IPS DF 4.7 (cell line): ENCODE results near the gene IMPG1.
"Not testable (repeated sequence)": the region's sequence is repeated elsewhere in the genome, so short reads cannot be mapped to it uniquely, and the experiment has no call there.

Source experiments
- DNase-seq: peaks from one replicate; pipeline ENCODE4 v3.0.0-alpha.2; 2013; ENCODE audit warnings: low spot score; ENCODE audit errors: extremely low read depth

Gene IMPG1

DNA sequence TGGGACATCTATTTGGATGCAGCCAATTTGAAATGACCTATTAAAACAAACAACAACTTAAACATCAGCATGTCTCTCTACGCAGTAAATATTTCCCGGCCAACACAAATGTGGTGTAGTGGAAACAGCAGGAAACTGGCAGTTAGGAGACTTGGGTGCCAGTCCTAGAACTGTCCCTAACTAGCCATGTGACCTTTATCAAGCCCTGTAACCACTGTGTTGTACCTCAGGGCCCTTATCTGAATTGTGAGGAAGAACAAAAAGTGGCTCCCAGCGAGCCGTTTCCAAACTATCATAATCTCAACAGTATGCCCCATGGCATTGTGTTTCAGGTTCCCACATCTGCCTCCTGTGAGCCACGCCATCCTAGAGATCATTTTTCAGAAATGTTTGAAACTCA is 124.5 kb downstream of the IMPG1 start:
- no peak for DNase-seq

DNA sequence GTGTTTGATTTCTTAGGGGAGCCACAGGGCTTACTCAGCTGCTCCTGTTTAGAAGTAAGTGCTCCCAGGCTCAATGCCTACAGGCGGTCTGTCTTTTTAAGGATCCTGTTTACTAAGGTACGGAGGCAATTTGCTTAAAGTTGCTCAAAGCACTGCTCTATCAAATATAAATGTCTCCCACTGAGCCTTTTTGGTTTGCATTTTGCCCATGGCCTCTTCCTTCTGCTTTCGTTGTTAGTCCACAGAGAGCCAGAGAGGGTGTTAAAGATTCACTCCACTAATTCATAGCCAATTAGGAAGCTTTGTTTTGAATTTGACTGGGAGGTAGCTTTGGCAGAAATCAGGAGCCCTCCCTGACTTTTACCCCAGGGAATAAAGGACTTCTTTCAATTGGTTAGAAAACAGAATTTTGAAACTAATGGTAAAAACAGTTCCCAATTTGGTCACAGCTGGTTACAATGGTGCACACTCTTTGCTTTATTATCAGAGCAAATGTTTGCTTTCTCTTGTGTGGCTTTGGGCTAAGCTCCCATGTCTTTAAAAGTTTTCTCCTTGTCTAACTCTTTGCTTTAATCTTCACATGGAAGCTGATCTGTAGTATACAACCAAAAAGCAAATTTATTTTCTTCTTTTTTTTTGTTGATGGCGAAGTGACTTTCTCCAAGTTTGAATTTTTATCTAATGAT is 126.2 kb downstream of the IMPG1 start:
- DNase-seq, result no peak

DNA sequence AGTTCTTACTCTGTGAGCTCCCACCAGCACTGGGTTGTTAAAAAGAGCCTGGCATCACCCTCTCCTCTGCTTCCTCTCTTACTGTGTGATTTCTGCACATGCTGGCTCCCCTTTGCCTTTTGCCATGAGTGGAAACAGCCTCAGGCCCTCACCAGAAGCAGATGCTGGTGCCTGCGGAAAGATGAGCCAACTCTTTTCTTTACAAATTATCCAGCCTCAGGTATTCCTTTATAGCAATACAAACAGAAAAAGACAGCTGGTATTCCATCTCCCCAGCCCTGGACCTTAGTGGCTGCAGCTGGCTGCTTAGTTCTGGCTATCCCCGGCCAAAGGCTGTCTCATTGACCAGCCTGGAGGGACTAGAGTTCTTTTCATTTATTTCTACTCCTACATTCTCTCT is 129.1 kb downstream of the IMPG1 start:
- DNase-seq, result no peak

GRCh38 chr6:75941509-75941908 is 131.0 kb downstream of the IMPG1 start:
- no peak for DNase-seq

GRCh38 chr6:75940564-75940963 is 131.9 kb downstream of the IMPG1 start:
- DNase-seq, result no peak

DNA sequence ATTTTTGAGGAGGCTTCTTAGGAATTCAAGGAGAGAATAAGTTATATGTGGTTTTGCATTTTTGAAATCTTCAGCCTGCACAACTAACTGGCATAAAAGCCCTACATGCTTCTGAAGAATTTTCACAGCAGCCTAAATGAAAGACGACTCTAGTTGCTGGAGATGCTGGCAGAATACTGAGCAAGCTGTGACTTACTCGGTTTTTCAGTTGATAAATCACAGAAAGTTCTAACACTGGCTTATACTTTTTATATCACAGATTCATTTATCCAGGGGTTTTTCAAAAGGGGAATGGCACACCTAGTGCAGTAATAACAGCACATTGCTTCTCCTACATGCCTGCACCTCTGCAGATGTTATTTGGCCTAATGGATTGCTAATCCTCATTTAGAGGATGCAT is 134.6 kb downstream of the IMPG1 start:
- no peak for DNase-seq

DNA sequence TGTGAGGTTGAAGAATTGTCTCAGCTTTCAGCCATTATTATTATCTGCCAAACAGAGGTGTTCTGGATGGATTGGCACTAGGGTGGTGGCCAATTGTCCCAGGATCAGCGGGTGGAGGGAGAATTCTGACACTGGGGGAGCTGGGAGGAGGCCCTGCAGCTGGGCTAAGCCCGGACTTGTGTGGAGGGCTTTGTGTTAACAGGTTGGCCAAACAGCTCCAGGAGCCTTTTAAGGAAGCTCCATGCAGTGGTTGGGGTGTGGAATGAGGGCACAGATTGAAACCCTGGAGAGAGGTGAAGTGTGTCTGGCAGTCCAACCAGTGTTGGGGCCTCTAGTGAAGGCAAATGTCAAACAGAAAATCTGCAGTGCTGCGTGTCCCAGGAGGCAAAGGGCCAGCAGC is 135.8 kb downstream of the IMPG1 start:
- no peak for DNase-seq

GRCh38 chr6:75935473-75935793 is 137.0 kb downstream of the IMPG1 start:
- DNase-seq, result no peak

GRCh38 chr6:75934643-75935472 is 137.6 kb downstream of the IMPG1 start:
- DNase-seq, result no peak

- no peak for DNase-seq
These were observed 139.0 kb downstream of the IMPG1 start for GRCh38 chr6:75933387-75933975.

GRCh38 chr6:75932067-75932466 is 140.4 kb downstream of the IMPG1 start:
- no peak for DNase-seq

DNA sequence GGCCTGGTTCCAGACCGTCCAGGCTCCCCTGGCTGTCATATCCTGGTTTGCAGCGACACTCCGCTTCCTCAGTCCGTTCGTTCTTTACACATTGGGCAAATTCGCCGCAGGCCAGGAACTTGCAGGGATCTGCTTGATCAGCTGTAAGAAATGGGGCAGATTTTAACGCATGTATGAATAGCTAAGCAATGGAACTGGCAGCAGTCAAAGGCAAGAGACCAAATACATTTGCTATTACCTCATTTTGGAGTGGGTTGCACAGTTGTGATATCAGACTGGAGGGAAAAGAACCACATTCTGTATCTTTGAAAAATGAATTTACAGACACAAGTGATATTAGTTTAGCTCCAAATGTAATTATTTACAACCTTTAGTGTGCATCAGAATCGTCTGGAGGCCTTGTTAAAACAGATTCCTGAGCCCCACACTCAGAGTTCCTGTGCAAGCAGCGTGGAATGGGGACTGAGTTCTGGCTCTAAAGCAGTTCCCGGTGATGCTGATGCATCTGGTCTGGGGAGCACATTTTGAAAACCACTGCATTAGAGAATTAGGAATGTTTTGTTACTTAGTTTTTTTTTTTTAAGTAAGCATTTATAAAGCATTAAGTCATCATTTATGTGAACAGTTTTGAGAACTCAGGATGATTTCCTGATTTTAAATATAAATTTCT is 141.3 kb downstream of the IMPG1 start:
- no peak for DNase-seq

DNA sequence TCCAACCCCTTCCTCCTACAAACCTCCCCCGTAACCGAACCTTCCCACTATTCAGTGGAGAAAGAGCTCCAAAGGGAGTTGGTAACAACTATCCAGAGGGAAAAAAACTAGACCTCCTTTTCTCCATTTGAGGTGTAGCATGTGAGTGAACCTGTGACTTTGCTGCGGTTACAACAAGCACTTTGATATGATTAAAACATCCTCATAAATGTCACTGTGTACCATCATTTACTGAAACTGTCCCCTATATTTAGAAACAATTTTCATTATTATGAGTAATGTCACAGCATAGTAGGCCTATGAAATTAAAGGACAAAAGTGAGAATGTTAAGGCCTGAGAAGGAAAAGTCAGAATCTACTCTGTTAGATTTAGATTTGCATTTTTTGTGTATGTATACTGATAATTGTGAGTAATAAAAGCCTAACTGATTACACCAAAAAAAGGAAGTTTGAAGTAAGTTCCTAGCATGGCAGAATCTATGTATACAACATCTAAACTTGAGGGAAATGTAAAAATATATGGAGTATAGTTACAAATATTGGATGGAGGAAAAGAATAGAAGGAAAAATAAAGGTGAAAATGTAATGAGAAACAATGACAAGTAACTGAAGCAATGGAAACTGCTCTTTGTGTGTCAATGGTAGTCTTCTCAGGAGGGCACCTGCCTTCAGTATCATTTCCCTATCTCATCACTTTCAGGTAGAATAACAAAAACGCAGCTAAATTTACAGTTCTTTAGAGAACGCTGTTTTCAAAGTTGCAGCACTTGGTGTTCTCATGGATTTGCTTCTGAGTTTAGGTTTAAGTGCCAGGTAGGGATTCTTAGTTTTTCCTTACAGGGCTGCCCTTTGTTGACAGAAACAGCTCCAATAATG is 145.9 kb downstream of the IMPG1 start:
- DNase-seq, result no peak

DNA sequence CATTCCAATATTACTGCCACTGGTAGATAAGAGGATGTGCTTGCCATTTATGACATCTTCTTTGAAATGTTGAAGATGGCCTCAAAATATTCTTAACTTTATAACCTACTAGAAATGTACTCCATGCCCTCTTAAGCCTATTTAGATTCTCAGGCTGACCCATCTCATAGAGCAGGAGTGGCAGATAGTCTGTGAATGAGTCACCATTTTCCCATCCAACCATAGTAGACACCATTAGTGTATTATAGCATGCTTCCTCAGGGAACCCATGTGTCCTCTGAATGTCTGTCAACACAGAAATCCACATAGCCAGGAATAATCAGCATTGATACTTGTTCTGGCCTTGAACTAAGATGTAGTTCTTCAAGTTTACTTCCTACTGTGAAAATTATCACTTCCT is 150.2 kb downstream of the IMPG1 start:
- DNase-seq, result no peak

DNA sequence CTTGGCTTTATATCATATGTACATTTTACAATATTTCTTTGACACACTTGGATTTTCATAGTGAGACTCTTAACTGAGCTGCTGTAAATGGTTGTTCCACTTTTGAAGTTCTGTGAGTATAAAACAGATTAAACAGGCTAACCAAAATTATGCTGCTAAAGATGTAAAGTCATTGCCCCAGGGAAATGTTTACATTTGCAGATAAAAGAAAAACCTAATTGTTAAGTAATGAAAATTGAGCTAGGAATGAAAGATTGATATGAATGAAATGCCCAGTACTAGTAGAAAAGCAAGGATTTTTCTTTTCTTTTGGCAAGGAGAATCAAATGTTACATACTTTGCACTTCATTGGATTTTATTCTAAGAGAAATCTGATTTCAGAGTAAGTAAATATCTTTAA is 159.4 kb downstream of the IMPG1 start:
- DNase-seq, result no peak

GRCh38 chr6:75907444-75907843 is 165.0 kb downstream of the IMPG1 start:
- no peak for DNase-seq

DNA sequence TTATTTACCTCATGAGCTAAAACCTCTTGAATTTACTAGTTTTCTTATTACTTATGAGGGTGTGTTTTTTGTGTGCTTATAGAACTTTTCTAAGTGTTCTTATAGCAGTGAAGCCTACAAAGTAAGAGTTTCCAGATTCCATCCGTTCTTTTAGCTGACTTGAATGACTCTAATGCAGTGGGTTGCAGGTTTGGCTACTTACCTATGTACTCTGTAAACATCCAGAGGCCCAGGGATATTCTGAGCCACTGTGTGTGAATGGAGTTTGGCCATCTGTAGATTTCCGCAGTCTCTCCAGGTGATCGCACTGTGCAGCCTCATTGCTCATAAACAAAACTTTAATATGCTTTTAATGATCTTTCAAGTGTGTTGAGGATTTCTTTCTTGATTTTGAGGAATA is 165.6 kb downstream of the IMPG1 start:
- DNase-seq, result no peak

DNA sequence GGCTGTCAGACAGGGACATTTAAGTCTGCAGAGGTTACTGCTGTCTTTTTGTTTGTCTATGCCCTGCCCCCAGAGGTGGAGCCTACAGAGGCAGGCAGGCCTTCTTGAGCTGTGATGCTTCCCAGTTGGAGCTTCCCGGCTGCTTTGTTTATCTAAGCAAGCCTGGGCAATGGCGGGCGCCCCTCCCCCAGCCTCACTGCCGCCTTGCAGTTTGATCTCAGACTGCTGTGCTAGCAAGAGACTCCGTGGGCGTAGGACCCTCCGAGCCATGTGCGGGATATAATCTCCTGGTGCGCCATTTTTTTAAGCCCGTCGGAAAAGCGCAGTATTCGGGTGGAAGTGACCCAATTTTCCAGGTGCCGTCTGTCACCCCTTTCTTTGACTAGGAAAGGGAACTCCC is 167.3 kb downstream of the IMPG1 start:
- not testable (repeated sequence) for DNase-seq

DNA sequence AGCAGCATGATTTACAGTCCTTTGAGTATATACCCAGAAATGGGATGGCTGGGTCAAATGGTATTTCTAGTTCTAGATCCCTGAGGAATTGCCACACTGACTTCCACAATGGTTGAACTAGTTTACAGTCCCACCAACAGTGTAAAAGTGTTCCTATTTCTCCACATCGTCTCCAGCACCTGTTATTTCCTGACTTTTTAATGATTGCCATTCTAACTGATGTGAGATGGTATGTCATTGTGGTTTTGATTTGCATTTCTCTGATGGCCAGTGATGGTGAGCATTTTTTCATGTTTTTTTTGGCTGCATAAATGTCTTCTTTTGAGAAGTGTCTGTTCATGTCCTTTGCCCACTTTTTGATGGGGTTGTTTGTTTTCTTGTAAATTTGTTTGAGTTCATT is 172.2 kb downstream of the IMPG1 start:
- not testable (repeated sequence) for DNase-seq

DNA sequence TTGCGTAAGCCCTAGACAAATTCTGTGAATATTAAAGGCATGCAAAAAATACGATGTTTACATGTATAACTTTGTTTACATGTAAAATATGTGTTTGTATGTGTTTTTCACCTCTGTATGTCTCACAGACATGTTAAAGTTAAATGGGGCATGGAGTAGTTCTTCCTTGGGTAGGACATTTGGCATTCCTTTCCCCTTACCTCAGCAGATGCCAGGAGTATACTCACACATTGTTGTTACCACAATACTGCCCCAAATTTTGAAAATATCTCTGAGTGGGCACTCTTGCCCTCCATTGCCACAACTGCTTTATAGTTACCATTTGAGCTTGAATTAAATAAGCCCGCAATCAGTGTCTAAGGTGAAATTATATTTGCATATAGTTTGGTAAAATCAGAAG is 175.9 kb downstream of the IMPG1 start:
- DNase-seq, result no peak

- no peak for DNase-seq
These were observed 178.7 kb downstream of the IMPG1 start for GRCh38 chr6:75893776-75894152.
